HepG2 (cell line): ENCODE data around the gene EMILIN1. TPM values are rescaled to one million over a fixed set of nuclear protein-coding genes. Genes with fewer than 3 reads are reported as not detected.

Experiments used
- ARHGAP35 ChIP-seq: sonication (generic); formaldehyde crosslinking; IDR thresholded peaks from 2 replicates; pipeline ENCODE4 v1.9.0; 2022; ENCODE audit warnings: mild to moderate bottlenecking, inconsistent platforms, moderate library complexity, missing genetic modification reagents, borderline replicate concordance
- ARNTL ChIP-seq: sonication (generic); formaldehyde crosslinking; IDR thresholded peaks from 2 replicates; pipeline ENCODE4 v1.4.0; 2020; ENCODE audit warnings: mild to moderate bottlenecking, missing genetic modification reagents
- E2F1 ChIP-seq: sonication (generic); formaldehyde crosslinking; IDR thresholded peaks from 2 replicates; pipeline ENCODE4 v1.5.0; 2020; ENCODE audit warnings: missing genetic modification reagents
- FOXO4 ChIP-seq: sonication (generic); formaldehyde crosslinking; conservative IDR thresholded peaks from 2 replicates; pipeline ENCODE4 v1.8.1; 2023; ENCODE audit warnings: missing genetic modification reagents
- FOXP1 ChIP-seq, 2 experiments: fragments of 450-650 bp in 1 of 2; IDR thresholded peaks; 2 replicates each; pipeline ENCODE4 v1.6.1; 2017 to 2018; ENCODE audit warnings: antibody characterized with exemption in 1 of 2
- KDM5A ChIP-seq: fragments of 200-600 bp; sonication (generic); IDR thresholded peaks from 2 replicates; pipeline ENCODE4 v1.7.0; 2018; ENCODE audit warnings: antibody characterized with exemption, mild to moderate bottlenecking, low read length, borderline replicate concordance
- MAFG ChIP-seq: sonication (generic); formaldehyde crosslinking; IDR thresholded peaks from 2 replicates; pipeline ENCODE4 v1.5.1; 2020; ENCODE audit warnings: mild to moderate bottlenecking, missing genetic modification reagents
- MAFK ChIP-seq, 2 experiments: IDR thresholded peaks in 1 of 2; conservative IDR thresholded peaks in 1 of 2; 2 replicates each; pipeline ENCODE4 v1.6.1; 2011; ENCODE audit warnings: improper control_type of control experiment in 2 of 2, low read length in 2 of 2
- NFE2L1 ChIP-seq: sonication (generic); formaldehyde crosslinking; IDR thresholded peaks from 2 replicates; pipeline ENCODE4 v1.4.0; 2020; ENCODE audit warnings: missing genetic modification reagents, mild to moderate bottlenecking, borderline replicate concordance
- SAP130 ChIP-seq: IDR thresholded peaks from 2 replicates; pipeline ENCODE4 v1.6.1; 2016; ENCODE audit warnings: low read depth
- SMARCE1 ChIP-seq: fragments of 450-650 bp; IDR thresholded peaks from 2 replicates; pipeline ENCODE4 v1.6.1; 2017; ENCODE audit warnings: borderline replicate concordance
- SMYD3 ChIP-seq: sonication (generic); formaldehyde crosslinking; IDR thresholded peaks from 2 replicates; pipeline ENCODE4 v1.8.1; 2023; ENCODE audit warnings: mild to moderate bottlenecking, missing genetic modification reagents
- SOX6 ChIP-seq, 2 experiments: fragments of 450-650 bp in 1 of 2; sonication (generic) in 1 of 2; formaldehyde crosslinking in 1 of 2; IDR thresholded peaks; 2 replicates each; pipeline versions ENCODE4 v1.4.0 to v1.6.1; 2017 to 2020; ENCODE audit warnings: antibody characterized with exemption in 1 of 2, mild to moderate bottlenecking in 1 of 2, missing genetic modification reagents in 1 of 2
- TEAD2 ChIP-seq: sonication (generic); formaldehyde crosslinking; IDR thresholded peaks from 2 replicates; pipeline ENCODE4 v1.9.0; 2021; ENCODE audit warnings: missing genetic modification reagents
- ZFP36 ChIP-seq: fragments of 150-350 bp; IDR thresholded peaks from 2 replicates; pipeline ENCODE4 v1.6.1; 2018; ENCODE audit warnings: borderline replicate concordance, low read length, low read depth; ENCODE audit not compliant: partially characterized antibody
- ZNF143 ChIP-seq: sonication (generic); formaldehyde crosslinking; IDR thresholded peaks from 2 replicates; pipeline ENCODE4 v1.4.0; 2020; ENCODE audit warnings: missing genetic modification reagents
- ZNF234 ChIP-seq: sonication (generic); formaldehyde crosslinking; conservative IDR thresholded peaks from 2 replicates; pipeline ENCODE4 v1.5.1; 2020; ENCODE audit warnings: mild to moderate bottlenecking, missing genetic modification reagents
- ZNF3 ChIP-seq: IDR thresholded peaks from 2 replicates; pipeline ENCODE4 v1.7.0; 2017; ENCODE audit warnings: inconsistent platforms
- ZNF547 ChIP-seq: sonication (generic); formaldehyde crosslinking; IDR thresholded peaks from 2 replicates; pipeline ENCODE4 v1.5.1; 2020; ENCODE audit warnings: mild to moderate bottlenecking, missing genetic modification reagents
- ZNF589 ChIP-seq: sonication (generic); formaldehyde crosslinking; conservative IDR thresholded peaks from 2 replicates; pipeline ENCODE4 v1.8.0; 2022; ENCODE audit warnings: mild to moderate bottlenecking, moderate library complexity, missing genetic modification reagents
- ZNF883 ChIP-seq: sonication (generic); formaldehyde crosslinking; IDR thresholded peaks from 2 replicates; pipeline ENCODE4 v1.5.1; 2020; ENCODE audit warnings: mild to moderate bottlenecking, missing genetic modification reagents; ENCODE audit errors: not compliant biosample characterization
- polyA plus RNA-seq, 8 experiments: library from polyadenylated mRNA; depleted of rRNA in 3 of 8; stranded (reverse) in 7 of 8; unstranded in 1 of 8; fragments of >200 nt; fragmentation: Illumina TruSeq in 4 of 8; extraction: Trizol in 4 of 8; gene quantifications; 2 replicates each; pipeline versions ENCODE4 v1.2.1 to v1.2.3, GENCODE V29; 2011 to 2016; ENCODE audit warnings: low read depth in 4 of 8, missing spikeins in 1 of 8, mixed read lengths in 1 of 8; ENCODE audit not compliant: insufficient read depth in 1 of 8
- total RNA-seq, 5 experiments: library from RNA; depleted of rRNA; stranded (reverse); fragments of >200 nt; fragmentation: Illumina TruSeq; extraction: Trizol; gene quantifications; 2 replicates each; pipeline ENCODE4 v1.2.3, GENCODE V29; 2016; ENCODE audit warnings: low read depth in 1 of 5
- TF ChIP-seq, protein P1 (sequence below): sonication (generic); formaldehyde crosslinking; IDR thresholded peaks from 2 replicates; pipeline ENCODE4 v1.8.1; 2023; ENCODE audit warnings: mild to moderate bottlenecking, missing genetic modification reagents
- TF ChIP-seq, protein P2 (sequence below): sonication (generic); formaldehyde crosslinking; conservative IDR thresholded peaks from 2 replicates; pipeline ENCODE4 v1.8.0; 2022; ENCODE audit warnings: mild to moderate bottlenecking, moderate library complexity, missing genetic modification reagents
- TF ChIP-seq, protein P3 (sequence below): sonication (generic); formaldehyde crosslinking; IDR thresholded peaks from 2 replicates; pipeline ENCODE4 v1.5.0; 2020; ENCODE audit warnings: missing genetic modification reagents

Gene EMILIN1
- total and polyA plus RNA-seq, 2 of the 13 experiments (the other 11 are each of a cell fraction or from before 2014, with no cell fraction given), result 8.1 to 9.7 TPM

GRCh38 chr2:27096748-27097297 is 18.4 kb downstream of the EMILIN1 start (continued):
- TF ChIP-seq, protein P1, sequence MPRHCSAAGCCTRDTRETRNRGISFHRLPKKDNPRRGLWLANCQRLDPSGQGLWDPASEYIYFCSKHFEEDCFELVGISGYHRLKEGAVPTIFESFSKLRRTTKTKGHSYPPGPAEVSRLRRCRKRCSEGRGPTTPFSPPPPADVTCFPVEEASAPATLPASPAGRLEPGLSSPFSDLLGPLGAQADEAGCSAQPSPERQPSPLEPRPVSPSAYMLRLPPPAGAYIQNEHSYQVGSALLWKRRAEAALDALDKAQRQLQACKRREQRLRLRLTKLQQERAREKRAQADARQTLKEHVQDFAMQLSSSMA (CRISPR knock-in tag), result 0 out of 2 replicates have a peak, but pooled peaks have one; percentile 74
- TF ChIP-seq TEAD2 (CRISPR knock-in tag) (no peak), ZNF143 (CRISPR knock-in tag) (no peak), MAFK (conservative IDR thresholded peaks at IDR 0.05 in 1 of 2, IDR thresholded peaks at IDR 0.05 in 1 of 2; ENCODE audit: low read length in 2 of 2) (no peak), SAP130 (CRISPR knock-in tag) (no peak), ZNF883 (peak; percentile 17), ARNTL (0 out of 2 replicates have a peak, but pooled peaks have one; percentile 32), ARHGAP35 (CRISPR knock-in tag) (no peak), ZNF3 (CRISPR knock-in tag) (no peak), ZNF547 (no peak), SMYD3 (CRISPR knock-in tag) (no peak), SOX6 (IDR thresholded peaks at IDR 0.05) (no peak), SOX6 (CRISPR knock-in tag; IDR thresholded peaks at IDR 0.05) (no peak), KDM5A (no peak), ZFP36 (no peak), FOXO4 (CRISPR knock-in tag) (0 out of 2 replicates have a peak, but pooled peaks have one; percentile 55), ZNF589 (no peak), NFE2L1 (CRISPR knock-in tag) (no peak), MAFG (CRISPR knock-in tag) (no peak), ZNF234 (no peak), FOXP1 (IDR thresholded peaks at IDR 0.05) (no peak), FOXP1 (CRISPR knock-in tag; IDR thresholded peaks at IDR 0.05) (no peak), SMARCE1 (no peak), E2F1 (no peak)
- TF ChIP-seq, protein P2, sequence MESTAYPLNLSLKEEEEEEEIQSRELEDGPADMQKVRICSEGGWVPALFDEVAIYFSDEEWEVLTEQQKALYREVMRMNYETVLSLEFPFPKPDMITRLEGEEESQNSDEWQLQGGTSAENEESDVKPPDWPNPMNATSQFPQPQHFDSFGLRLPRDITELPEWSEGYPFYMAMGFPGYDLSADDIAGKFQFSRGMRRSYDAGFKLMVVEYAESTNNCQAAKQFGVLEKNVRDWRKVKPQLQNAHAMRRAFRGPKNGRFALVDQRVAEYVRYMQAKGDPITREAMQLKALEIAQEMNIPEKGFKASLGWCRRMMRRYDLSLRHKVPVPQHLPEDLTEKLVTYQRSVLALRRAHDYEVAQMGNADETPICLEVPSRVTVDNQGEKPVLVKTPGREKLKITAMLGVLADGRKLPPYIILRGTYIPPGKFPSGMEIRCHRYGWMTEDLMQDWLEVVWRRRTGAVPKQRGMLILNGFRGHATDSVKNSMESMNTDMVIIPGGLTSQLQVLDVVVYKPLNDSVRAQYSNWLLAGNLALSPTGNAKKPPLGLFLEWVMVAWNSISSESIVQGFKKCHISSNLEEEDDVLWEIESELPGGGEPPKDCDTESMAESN (CRISPR knock-in tag), result no peak
- TF ChIP-seq, protein P3, sequence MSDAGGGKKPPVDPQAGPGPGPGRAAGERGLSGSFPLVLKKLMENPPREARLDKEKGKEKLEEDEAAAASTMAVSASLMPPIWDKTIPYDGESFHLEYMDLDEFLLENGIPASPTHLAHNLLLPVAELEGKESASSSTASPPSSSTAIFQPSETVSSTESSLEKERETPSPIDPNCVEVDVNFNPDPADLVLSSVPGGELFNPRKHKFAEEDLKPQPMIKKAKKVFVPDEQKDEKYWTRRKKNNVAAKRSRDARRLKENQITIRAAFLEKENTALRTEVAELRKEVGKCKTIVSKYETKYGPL (CRISPR knock-in tag), result no peak
